H7 (cell line): ENCODE results near the gene RDX. TPM values are rescaled to one million over a fixed set of nuclear protein-coding genes. Genes with fewer than 3 reads are reported as not detected.

ENCODE experiments used
- DNase-seq: peaks from one replicate; pipeline ENCODE4 v3.0.0; 2012
- H3K27me3 ChIP-seq: 2 replicates; pipeline ENCODE4 v1.6.0; 2011; ENCODE audit warnings: mild to moderate bottlenecking, low read length; ENCODE audit not compliant: control insufficient read depth, insufficient read depth
- H3K36me3 ChIP-seq: replicated peaks from 2 replicates; pipeline ENCODE4 v1.5.1; 2011; ENCODE audit warnings: low read length; ENCODE audit not compliant: control insufficient read depth, insufficient read depth
- H3K4me3 ChIP-seq: 2 replicates; pipeline ENCODE4 v1.5.1; 2011; ENCODE audit warnings: low read depth, mild to moderate bottlenecking, control low read depth, low read length, moderate library complexity; ENCODE audit not compliant: insufficient read depth
- total RNA-seq: library from RNA; depleted of rRNA; stranded (reverse); fragments of >200 nt; shearing (Covaris generic); gene quantifications from 2 replicates; pipeline ENCODE4 v1.2.3, GENCODE V29; 2014

The RDX gene
- total RNA-seq, 1 experiment from 2014 or later: 64.6 TPM

- H3K4me3 ChIP-seq: no peak overlapping the region
- no peak for DNase-seq
- no peaks in the 10 kb centered on the region; the same call in 1 of the 2 replicates for H3K36me3 ChIP-seq
- H3K27me3 ChIP-seq: no peaks in the 10 kb centered on the region
Measured at GRCh38 chr11:110168033-110168803, 128.2 kb downstream of the RDX start.

- Histone ChIP-seq H3K36me3 (no peaks in the 10 kb centered on the region; the same call in 1 of the 2 replicates), H3K4me3 (no peak overlapping the region), H3K27me3 (no peaks in the 10 kb centered on the region)
- no peak for DNase-seq
Measured at GRCh38 chr11:110165039-110165925, 131.1 kb downstream of the RDX start.

GRCh38 chr11:110162216-110162615 lies 134.2 kb downstream of the RDX start:
- no peak for DNase-seq
- Histone ChIP-seq H3K4me3 (no peak overlapping the region), H3K36me3 (no peaks in the 10 kb centered on the region; the same call in 1 of the 2 replicates), H3K27me3 (no peaks in the 10 kb centered on the region)

- DNase-seq: no peak
- Histone ChIP-seq H3K4me3 (no peak overlapping the region), H3K27me3 (no peaks in the 10 kb centered on the region), H3K36me3 (no peaks in the 10 kb centered on the region; the same call in 1 of the 2 replicates)
Measured at GRCh38 chr11:110161061-110161460, 135.4 kb downstream of the RDX start.

GRCh38 chr11:110160437-110160836 lies 136.0 kb downstream of the RDX start:
- no peak for DNase-seq
- H3K36me3 ChIP-seq: no peaks in the 10 kb centered on the region; the same call in 1 of the 2 replicates
- no peaks in the 10 kb centered on the region for H3K27me3 ChIP-seq
- H3K4me3 ChIP-seq: no peak overlapping the region

- Histone ChIP-seq H3K27me3 (no peaks in the 10 kb centered on the region), H3K36me3 (no peaks in the 10 kb centered on the region; the same call in 1 of the 2 replicates), H3K4me3 (no peak overlapping the region)
- no peak for DNase-seq
Measured at GRCh38 chr11:110160016-110160415, 136.4 kb downstream of the RDX start.

GRCh38 chr11:110159476-110159875 lies 136.9 kb downstream of the RDX start:
- no peaks in the 10 kb centered on the region for H3K27me3 ChIP-seq
- DNase-seq: no peak
- no peaks in the 10 kb centered on the region for H3K36me3 ChIP-seq
- no peak overlapping the region for H3K4me3 ChIP-seq

GRCh38 chr11:110158317-110159200 lies 137.9 kb downstream of the RDX start:
- no peaks in the 10 kb centered on the region for H3K36me3 ChIP-seq
- H3K27me3 ChIP-seq: no peaks in the 10 kb centered on the region
- no peak overlapping the region for H3K4me3 ChIP-seq
- no peak for DNase-seq

GRCh38 chr11:110156503-110156902 lies 139.9 kb downstream of the RDX start:
- no peak for DNase-seq
- Histone ChIP-seq H3K4me3 (no peak overlapping the region), H3K36me3 (no peaks in the 10 kb centered on the region), H3K27me3 (no peaks in the 10 kb centered on the region)

GRCh38 chr11:110153474-110153873 lies 142.9 kb downstream of the RDX start:
- no peak overlapping the region for H3K4me3 ChIP-seq
- H3K36me3 ChIP-seq: no peaks in the 10 kb centered on the region
- no peaks in the 10 kb centered on the region for H3K27me3 ChIP-seq
- no peak for DNase-seq

- Histone ChIP-seq H3K27me3 (no peaks in the 10 kb centered on the region), H3K4me3 (no peak overlapping the region), H3K36me3 (no peaks in the 10 kb centered on the region)
- DNase-seq: no peak
Measured at GRCh38 chr11:110152199-110152598, 144.2 kb downstream of the RDX start.

GRCh38 chr11:110148775-110149744 lies 147.4 kb downstream of the RDX start:
- DNase-seq: no peak
- H3K4me3 ChIP-seq: no peak overlapping the region
- no peaks in the 10 kb centered on the region for H3K27me3 ChIP-seq
- H3K36me3 ChIP-seq: no peaks in the 10 kb centered on the region

GRCh38 chr11:110147962-110148709 lies 148.3 kb downstream of the RDX start:
- no peaks in the 10 kb centered on the region for H3K36me3 ChIP-seq
- no peaks in the 10 kb centered on the region for H3K27me3 ChIP-seq
- no peak for DNase-seq
- no peak overlapping the region for H3K4me3 ChIP-seq
